GM18907 (cell line): Measurements from ENCODE around the gene TLR3.
"Not testable (repeated sequence)": the region's sequence is repeated elsewhere in the genome, so short reads cannot be mapped to it uniquely, and the experiment has no call there.

Experiments
- ATAC-seq: cut with Tn5 transposase; IDR thresholded peaks from one replicate; pipeline ENCODE4 v1.9.1; 2021; ENCODE audit warnings: mild to moderate bottlenecking, moderate library complexity; ENCODE audit not compliant: unreplicated experiment

The TLR3 gene

GRCh38 chr4:186068581-186069348 lies at the start of gene TLR3:
TSS of gene TLR3 (plus strand) at chr4:186069156. CDS start at chr4:186076620, 7,464 bp downstream.
- no peak for ATAC-seq

- ATAC-seq, result no peak
Measured at GRCh38 chr4:186019269-186019668, 49.7 kb upstream of the TLR3 start.

- no peak for ATAC-seq
Measured at GRCh38 chr4:186020106-186020792, 48.7 kb upstream of the TLR3 start.

- ATAC-seq, result no peak
Measured at GRCh38 chr4:186020793-186021407, 48.1 kb upstream of the TLR3 start.

- ATAC-seq, result peak; percentile 54
Measured at GRCh38 chr4:186021461-186022167, 47.3 kb upstream of the TLR3 start.

- ATAC-seq, result no peak
Measured at GRCh38 chr4:186023975-186024374, 45.0 kb upstream of the TLR3 start.

GRCh38 chr4:186024637-186025407 lies 44.1 kb upstream of the TLR3 start:
- ATAC-seq, result no peak

- ATAC-seq, result no peak
Measured at GRCh38 chr4:186025408-186025690, 43.6 kb upstream of the TLR3 start.

GRCh38 chr4:186027405-186027804 lies 41.6 kb upstream of the TLR3 start:
- ATAC-seq, result no peak

- ATAC-seq, result no peak
Measured at GRCh38 chr4:186029571-186030398, 39.2 kb upstream of the TLR3 start.

- ATAC-seq, result no peak
Measured at GRCh38 chr4:186030399-186030775, 38.6 kb upstream of the TLR3 start.

GRCh38 chr4:186030795-186031194 lies 38.2 kb upstream of the TLR3 start:
- no peak for ATAC-seq

- ATAC-seq, result no peak
Measured at GRCh38 chr4:186032259-186032658, 36.7 kb upstream of the TLR3 start.

- no peak for ATAC-seq
Measured at GRCh38 chr4:186033027-186033426, 35.9 kb upstream of the TLR3 start.

GRCh38 chr4:186034613-186035012 lies 34.3 kb upstream of the TLR3 start:
- ATAC-seq, result not testable (repeated sequence)

- no peak for ATAC-seq
Measured at GRCh38 chr4:186036976-186037581, 31.9 kb upstream of the TLR3 start.

GRCh38 chr4:186037692-186038658 lies 31.0 kb upstream of the TLR3 start:
- ATAC-seq, result peak; percentile 66

- no peak for ATAC-seq
Measured at GRCh38 chr4:186039697-186040096, 29.3 kb upstream of the TLR3 start.
